K562 (cell line): Measurements from ENCODE around the gene TRAPPC2L. TPM values are rescaled to one million over a fixed set of nuclear protein-coding genes. Genes with fewer than 3 reads are reported as not detected.

Experiments used
- ATAC-seq: fragments of 200-7000 bp; cut with Tn5 transposase; 3 replicates; pipeline ENCODE4 v1.9.1; 2020; ENCODE audit warnings: moderate library complexity
- BruUV-seq: library from RNA; stranded (reverse); fragments of 400-500 nt; replicated peaks from 2 replicates; lab custom pipeline; 2021; lab: Mats Ljungman, UMichigan
- CTCF ChIA-PET: fragments of 300-600 bp; formaldehyde crosslinking; extraction: SDS; loops from one replicate; lab custom pipeline; 2021; ENCODE audit warnings: low intra/inter-chr PET ratio; lab: Yijun Ruan, JAX
- POLR2A ChIA-PET: fragments of 300-600, 350-650 bp; sonication (Branson Sonifier 250); formaldehyde crosslinking; extraction: SDS; loops from one replicate; lab custom pipeline; 2021; ENCODE audit warnings: antibody characterized with exemption, inconsistent platforms; lab: Yijun Ruan, JAX
- DNase-seq, 4 experiments: peaks; one replicate each; pipeline versions ENCODE4 v3.0.0 to v3.0.0-alpha.2; 2011 to 2018; ENCODE audit warnings: low spot score in 3 of 4, mixed read lengths in 3 of 4; ENCODE audit errors: extremely low read depth in 1 of 4
- FAIRE-seq: peaks from 2 replicates; lab custom pipeline; 2011; peaks lifted over from hg19 to GRCh38; lab: Jason Lieb, UNC
- H2AFZ ChIP-seq: 2 replicates; pipeline ENCODE4 v1.6.0; 2011; ENCODE audit warnings: low read depth, low read length, control low read depth, inconsistent platforms
- H3K27ac ChIP-seq: fragments of 200-600 bp; 3 replicates; pipeline ENCODE4 v1.8.0; 2011; ENCODE audit warnings: low read depth, mild to moderate bottlenecking, control low read depth, inconsistent platforms, low read length, moderate library complexity, mixed read lengths; ENCODE audit errors: extremely low read depth
- H3K27me3 ChIP-seq, 2 experiments: fragments of 300-600 bp in 1 of 2; 2 replicates in 1 of 2; 3 replicates in 1 of 2; pipeline versions ENCODE4 v1.6.0 to v1.8.0; 2011; ENCODE audit warnings: inconsistent platforms in 2 of 2, low read length in 2 of 2, mild to moderate bottlenecking in 1 of 2, mixed read lengths in 1 of 2, moderate library complexity in 1 of 2; ENCODE audit not compliant: control insufficient read depth in 2 of 2, insufficient read depth in 2 of 2
- H3K36me3 ChIP-seq: fragments of 300-600 bp; 3 replicates; pipeline ENCODE4 v1.8.0; 2011; ENCODE audit warnings: mild to moderate bottlenecking, low read length, inconsistent platforms; ENCODE audit not compliant: control insufficient read depth, insufficient read depth
- H3K4me1 ChIP-seq, 2 experiments: fragments of 200-600 bp in 1 of 2; replicated peaks in 1 of 2; 2 replicates in 1 of 2; 3 replicates in 1 of 2; pipeline versions ENCODE4 v1.5.1 to v1.8.0; 2011; ENCODE audit warnings: inconsistent platforms in 2 of 2, low read length in 2 of 2, mild to moderate bottlenecking in 1 of 2, mixed read lengths in 1 of 2, moderate library complexity in 1 of 2; ENCODE audit not compliant: control insufficient read depth in 2 of 2, insufficient read depth in 2 of 2
- H3K4me2 ChIP-seq: 2 replicates; pipeline ENCODE4 v1.6.1; 2011; ENCODE audit warnings: low read length, control low read depth, inconsistent platforms, mixed read lengths; ENCODE audit not compliant: insufficient read depth
- H3K4me3 ChIP-seq: fragments of 200-600 bp; sonication (generic), shearing (Covaris generic); 2 replicates; pipeline ENCODE4 v1.5.1; 2016; ENCODE audit warnings: control low read depth, inconsistent platforms
- H3K79me2 ChIP-seq: fragments of 200-600 bp; 3 replicates; pipeline ENCODE4 v1.8.0; 2011; ENCODE audit warnings: low read length, inconsistent platforms; ENCODE audit not compliant: control insufficient read depth, insufficient read depth
- H3K9ac ChIP-seq, 2 experiments: 2 replicates each; pipeline versions ENCODE4 v1.6.0 to v1.6.1; 2011; ENCODE audit warnings: low read depth in 2 of 2, low read length in 2 of 2, control low read depth in 1 of 2, inconsistent platforms in 1 of 2, mild to moderate bottlenecking in 1 of 2, mixed read lengths in 1 of 2; ENCODE audit not compliant: insufficient read depth in 1 of 2
- H3K9me1 ChIP-seq: one replicate; pipeline ENCODE4 v1.6.0; 2011; ENCODE audit warnings: inconsistent platforms, mild to moderate bottlenecking, low read length, moderate library complexity; ENCODE audit not compliant: control insufficient read depth, insufficient read depth
- H3K9me3 ChIP-seq: replicated peaks from 2 replicates; pipeline ENCODE4 v1.5.1; 2011; ENCODE audit warnings: low read depth, low read length, inconsistent platforms; ENCODE audit not compliant: control insufficient read depth, insufficient read depth
- H4K20me1 ChIP-seq: replicated peaks from 2 replicates; pipeline ENCODE4 v1.6.1; 2011; ENCODE audit warnings: low read length, inconsistent platforms, mixed read lengths; ENCODE audit not compliant: control insufficient read depth, insufficient read depth
- FIP1L1 ChIP-seq: fragments of 200-400 bp; formaldehyde crosslinking; IDR thresholded peaks from 2 replicates; pipeline ENCODE4 v1.6.1; 2018; ENCODE audit warnings: mild to moderate bottlenecking, low read depth, low read length; ENCODE audit not compliant: poor library complexity, severe bottlenecking
- MTF1 ChIP-seq: fragments of 250-450 bp; sonication (Bioruptor Pico); IDR thresholded peaks from 2 replicates; pipeline ENCODE4 v1.9.0; 2021; ENCODE audit warnings: moderate library complexity, mild to moderate bottlenecking, inconsistent platforms, borderline replicate concordance
- POLR2A ChIP-seq: fragments of 450-650 bp; conservative IDR thresholded peaks from 2 replicates; pipeline ENCODE4 v1.6.1; 2016
- POLR2G ChIP-seq: fragments of 200-400 bp; formaldehyde crosslinking; IDR thresholded peaks from 2 replicates; pipeline ENCODE4 v1.6.1; 2017; ENCODE audit warnings: low read depth, mild to moderate bottlenecking, antibody characterized with exemption, low read length, moderate library complexity
- RBM22 ChIP-seq: fragments of 200-400 bp; formaldehyde crosslinking; IDR thresholded peaks from 2 replicates; pipeline ENCODE4 v1.6.1; 2018; ENCODE audit warnings: low read length, low read depth; ENCODE audit not compliant: poor library complexity, severe bottlenecking
- TCF15 ChIP-seq: fragments of 250-450 bp; sonication (Bioruptor Pico); IDR thresholded peaks from 2 replicates; pipeline ENCODE4 v1.8.0; 2022; ENCODE audit warnings: moderate library complexity, mild to moderate bottlenecking, inconsistent platforms
- TSC22D4 ChIP-seq: fragments of 450-650 bp; IDR thresholded peaks from 2 replicates; pipeline ENCODE4 v1.6.1; 2016; ENCODE audit warnings: missing genetic modification characterization, missing biosample characterization, control low read depth
- ZKSCAN8 ChIP-seq: fragments of 200-800 bp; sonication (Bioruptor generic); IDR thresholded peaks from 2 replicates; pipeline ENCODE4 v1.6.1; 2016; ENCODE audit warnings: missing genetic modification characterization, missing compliant biosample characterization
- WGBS: fragments of 100-300 bp; shearing (Covaris generic); methylation state at CpG from one replicate; pipeline ENCODE4 v1.1.6; 2016; ENCODE audit warnings: low coverage, mixed read lengths; ENCODE audit not compliant: insufficient coverage; ENCODE audit errors: missing lambda C conversion rate; 5-methylcytosine and 5-hydroxymethylcytosine counted together
- in situ Hi-C: fragments of 300-500 bp; cut with MboI; formaldehyde crosslinking; loops from 4 replicates; pipeline ENCODE4 v1.15.0; 2018; ENCODE audit warnings: inconsistent platforms, mixed read lengths
- intact Hi-C: fragments of 100-400 bp; cut with micrococcal nuclease; formaldehyde crosslinking; loops from 2 replicates; pipeline ENCODE4 v1.14.2; 2022
- polyA plus RNA-seq, 8 experiments: library from polyadenylated mRNA; depleted of rRNA in 4 of 8; stranded (reverse) in 5 of 8; unstranded in 3 of 8; fragments of >200 nt; fragmentation: Nextera tagmentation in 2 of 8; fragmentation: Illumina TruSeq in 1 of 8; extraction: Ambion mirVana in 2 of 8; extraction: Trizol in 1 of 8; gene quantifications; 2 replicates each; pipeline versions ENCODE4 v1.2.1 to v1.2.3, GENCODE V29; 2011 to 2014; ENCODE audit warnings: inconsistent platforms in 1 of 8, missing spikeins in 1 of 8
- total RNA-seq, 7 experiments: library from RNA; depleted of rRNA in 6 of 7; stranded (reverse); fragments of >200 nt in 6 of 7; fragmentation: Illumina TruSeq in 2 of 7; extraction: Trizol in 2 of 7; gene quantifications; 2 replicates each; pipeline versions ENCODE4 v1.2.1 to v1.2.3, GENCODE V29; 2011 to 2021; ENCODE audit warnings: low replicate concordance in 1 of 7

The TRAPPC2L gene
- total and polyA plus RNA-seq, 9 of the 15 experiments (the other 6 are each of a cell fraction or from before 2014, with no cell fraction given) = 60.4 to 398 (median 97.5) TPM

GRCh38 chr16:88878967-88879787, 22.2 kb downstream of the TRAPPC2L start:
- FAIRE-seq = no peak
- Histone ChIP-seq H3K36me3 (peaks cover 100% of the 10 kb centered on the region), H3K27me3 (no peaks in the 10 kb centered on the region), H4K20me1 (peaks cover 5% of the 10 kb centered on the region; the same call in 1 of the 2 replicates), H3K9me1 (no peaks in the 10 kb centered on the region), H3K9ac (peak overlapping the region in 1 of 2 experiments; percentile 45; a peak in 1 of 4 replicates), H3K4me3 (no peak overlapping the region), H3K9me3 (no peaks in the 10 kb centered on the region), H2AFZ (no peak overlapping the region), H3K79me2 (no peaks in the 10 kb centered on the region), H3K27ac (no peak overlapping the region), H3K4me1 (peaks cover 0 to 63% of the 10 kb centered on the region in 2 experiments; a peak in 2 of 5 replicates), H3K4me2 (no peak overlapping the region)
- CTCF ChIA-PET = no interaction called here
- in situ Hi-C loops = no loop called here
- ATAC-seq = no peak
- intact Hi-C loops = no loop called here
- no peak for TF ChIP-seq TCF15 (CRISPR knock-in tag)
- no peak for TF ChIP-seq MTF1 (CRISPR knock-in tag)
- peak; percentile 20; the same call in 1 of the 2 replicates for TF ChIP-seq POLR2A
- peak; percentile 93 for TF ChIP-seq RBM22
- TF ChIP-seq ZKSCAN8 = no peak
- TF ChIP-seq FIP1L1 = peak; percentile 25
- no peak for TF ChIP-seq TSC22D4 (tag)
- peak; percentile 79 for TF ChIP-seq POLR2G
- POLR2A ChIA-PET = interaction anchor here (0.7 to 1.2 kb wide), 2 partner anchors 125 to 146 kb away, joined by 3 to 4 read pairs; no protein-coding TSS in a partner anchor
- DNase-seq = no peak
- 97% methylated on average over 30 of the region's 45 CpGs for WGBS
- no TSS peak for BruUV-seq
